A204.1 (cell line): ENCODE measurements around the gene LRRTM4.

Experiments used
- FAIRE-seq: peaks from 2 replicates; lab custom pipeline; 2012; peaks lifted over from hg19 to GRCh38; lab: Jason Lieb, UNC

The LRRTM4 gene

DNA sequence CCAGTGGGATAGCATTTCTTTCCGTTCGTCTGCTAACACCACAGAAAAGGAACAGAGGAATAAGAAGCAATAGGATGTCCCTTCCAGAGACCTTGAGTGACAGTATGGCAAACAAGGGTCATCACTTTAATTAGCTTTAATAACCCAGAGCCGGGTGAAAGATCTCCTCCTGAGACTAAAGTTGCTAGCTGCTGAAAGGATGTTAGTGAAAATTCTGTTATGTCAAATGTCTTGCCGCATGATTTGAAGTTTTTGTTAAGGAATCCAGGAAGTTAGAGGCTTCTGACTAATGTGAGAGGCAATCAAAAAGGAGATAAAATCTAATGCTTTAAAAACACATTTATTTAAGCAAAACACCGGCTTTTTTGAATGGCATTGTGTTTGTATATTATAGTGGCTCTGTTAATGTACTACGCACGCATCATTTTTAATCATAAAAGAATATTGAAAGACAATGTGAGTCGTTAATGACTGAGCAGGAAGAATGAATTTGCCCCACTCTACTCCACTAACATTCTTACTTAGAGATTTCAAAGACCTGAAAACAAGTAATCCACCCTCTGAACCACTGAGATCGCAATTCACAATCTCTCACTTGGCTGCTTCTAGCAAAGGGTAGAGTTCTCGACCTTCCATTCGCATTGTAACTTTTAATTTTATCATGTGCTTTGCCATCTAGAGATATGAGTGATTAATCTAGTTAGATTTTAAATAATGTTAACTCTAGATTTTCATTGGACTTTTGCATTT lies 536.6 kb downstream of the LRRTM4 start:
- no peak for FAIRE-seq

DNA sequence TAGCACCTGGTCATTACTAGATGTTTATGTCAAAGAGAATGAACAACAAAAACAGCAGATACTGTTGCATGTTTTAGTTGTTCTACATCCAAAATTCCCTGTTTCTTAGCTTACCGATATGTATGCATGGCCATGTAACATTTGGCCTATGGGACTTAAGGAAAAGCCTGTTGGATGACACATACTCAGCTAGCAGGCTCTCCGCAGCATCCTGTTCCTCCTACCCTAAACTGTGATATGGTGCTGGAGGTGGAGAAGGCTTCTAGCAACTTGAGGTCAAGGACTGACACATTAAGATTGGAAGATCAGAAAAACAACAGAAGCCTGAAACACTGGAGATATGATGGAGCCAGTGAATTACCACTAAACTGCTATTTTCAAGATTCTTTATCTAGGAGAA lies 537.8 kb downstream of the LRRTM4 start:
- FAIRE-seq, result no peak

- no peak for FAIRE-seq
Measured at GRCh38 chr2:76980067-76980787, 541.9 kb downstream of the LRRTM4 start.

DNA sequence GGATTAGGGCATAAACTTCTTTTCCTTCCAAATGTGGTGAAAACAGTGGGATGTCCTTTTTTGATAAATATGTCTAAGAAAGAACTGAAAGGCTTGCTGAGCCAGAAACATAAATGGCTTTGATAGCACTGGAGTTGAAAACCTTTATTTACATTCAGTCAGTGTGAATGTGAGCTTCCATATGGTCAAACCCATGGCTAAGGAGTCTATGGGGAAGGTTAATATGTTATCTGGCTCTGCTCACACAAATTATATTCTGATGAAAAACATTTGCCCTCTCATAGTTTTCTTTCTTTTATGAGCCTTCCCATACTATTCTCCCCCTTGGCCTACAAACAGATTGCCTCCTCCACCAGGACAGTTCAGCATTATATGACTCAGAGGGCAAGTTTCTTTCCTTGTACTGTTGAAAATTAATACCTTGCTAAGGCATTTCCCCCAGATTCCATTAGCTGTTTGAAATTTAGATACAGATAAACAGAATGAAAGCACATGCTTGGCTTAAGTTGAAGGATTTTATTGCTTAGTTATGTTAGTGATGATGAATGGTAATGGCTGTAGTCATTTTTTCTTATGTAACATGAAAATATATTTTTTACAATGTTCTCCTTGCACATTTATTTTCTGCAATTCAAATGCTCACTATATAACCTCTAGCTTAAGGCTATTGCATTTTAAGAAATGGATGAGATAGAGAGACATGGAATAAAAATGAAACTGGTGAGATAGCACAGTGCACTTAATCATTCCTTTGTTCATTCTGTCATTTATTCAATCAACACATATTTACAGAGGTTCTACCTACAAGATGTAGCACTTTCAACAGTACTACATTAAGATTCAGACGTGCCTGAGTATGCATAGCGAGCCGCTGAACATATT lies 544.1 kb downstream of the LRRTM4 start:
- FAIRE-seq, result no peak

DNA sequence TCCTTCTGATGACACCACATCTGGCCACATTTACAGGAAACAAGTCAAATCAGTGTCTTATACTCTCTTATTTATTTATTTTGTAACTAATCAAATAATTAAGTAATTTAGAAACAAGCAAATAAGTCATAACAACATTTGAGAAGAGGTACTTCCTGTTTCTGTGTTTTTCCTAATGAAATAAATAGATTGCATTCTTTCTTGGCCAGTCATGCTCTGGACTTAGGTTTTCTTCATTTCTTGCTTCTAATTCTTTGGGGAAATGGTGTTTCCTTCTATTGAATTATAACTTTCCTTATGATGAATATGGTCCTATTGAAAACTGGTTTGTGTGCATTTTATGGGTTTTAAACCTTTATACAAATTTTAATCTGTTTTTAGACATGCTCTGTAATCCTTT lies 546.4 kb downstream of the LRRTM4 start:
- FAIRE-seq, result no peak

DNA sequence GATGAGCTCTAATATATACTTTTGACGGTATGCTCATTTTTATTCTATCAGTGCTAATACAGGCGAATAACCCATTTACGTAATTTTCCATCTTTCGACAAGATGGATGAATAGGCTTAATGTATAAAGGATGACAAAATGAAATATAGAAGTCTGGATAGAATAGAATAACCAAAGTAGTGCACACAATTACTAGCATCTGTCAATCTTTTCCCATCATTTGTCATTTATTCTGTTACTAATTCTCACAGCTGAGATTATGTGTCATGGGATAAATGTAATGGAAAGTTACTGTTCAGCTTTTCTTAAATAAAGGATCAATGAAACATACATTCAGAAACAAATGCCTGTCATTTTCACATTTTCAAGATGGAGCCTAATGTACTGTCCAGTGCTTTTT lies 548.6 kb downstream of the LRRTM4 start:
- no peak for FAIRE-seq

- no peak for FAIRE-seq
Measured at GRCh38 chr2:76965772-76966171, 556.4 kb downstream of the LRRTM4 start.

DNA sequence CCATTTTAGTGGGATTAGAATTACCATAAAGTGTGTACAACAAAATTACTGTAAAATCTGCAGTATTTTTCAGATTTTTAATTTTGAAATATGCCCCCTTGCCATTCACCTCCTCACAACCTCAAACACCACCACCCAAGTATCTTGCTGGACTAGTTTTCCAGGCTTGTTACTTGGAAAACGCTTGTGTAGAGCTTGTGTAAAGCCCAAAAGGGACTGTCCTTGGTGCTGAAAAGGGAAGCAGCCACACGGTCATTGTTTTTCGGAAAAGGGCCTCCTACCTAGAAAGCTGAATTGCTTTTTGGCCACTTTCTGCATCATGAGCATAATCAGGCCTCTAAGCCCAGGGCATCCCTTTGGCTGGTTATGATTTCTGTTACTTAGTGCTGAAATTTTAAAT lies 563.4 kb downstream of the LRRTM4 start:
- no peak for FAIRE-seq

GRCh38 chr2:76953733-76954347 lies 568.3 kb downstream of the LRRTM4 start:
- FAIRE-seq, result no peak

GRCh38 chr2:76946631-76947145 lies 575.5 kb downstream of the LRRTM4 start:
- FAIRE-seq, result no peak

DNA sequence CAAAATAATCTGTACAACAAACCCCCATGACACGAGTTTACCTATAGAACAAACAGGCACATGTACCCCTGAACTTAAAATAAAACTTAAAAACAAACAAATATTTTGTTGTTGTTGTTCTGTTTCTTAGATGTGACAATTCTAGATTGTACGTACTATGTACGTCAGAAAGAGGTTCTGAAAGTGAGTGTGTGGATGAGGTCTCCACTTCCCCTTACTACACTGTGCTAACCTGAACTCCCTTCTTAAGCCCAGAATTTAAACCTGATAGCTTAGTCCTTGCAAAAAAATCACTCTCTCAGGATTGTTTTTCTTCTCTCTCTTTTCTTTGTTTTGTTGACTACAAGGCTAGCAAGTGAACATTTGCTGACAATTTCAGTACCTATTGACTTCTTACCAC lies 581.6 kb downstream of the LRRTM4 start:
- FAIRE-seq, result no peak

- FAIRE-seq, result no peak
Measured at GRCh38 chr2:76938153-76938552, 584.0 kb downstream of the LRRTM4 start.

DNA sequence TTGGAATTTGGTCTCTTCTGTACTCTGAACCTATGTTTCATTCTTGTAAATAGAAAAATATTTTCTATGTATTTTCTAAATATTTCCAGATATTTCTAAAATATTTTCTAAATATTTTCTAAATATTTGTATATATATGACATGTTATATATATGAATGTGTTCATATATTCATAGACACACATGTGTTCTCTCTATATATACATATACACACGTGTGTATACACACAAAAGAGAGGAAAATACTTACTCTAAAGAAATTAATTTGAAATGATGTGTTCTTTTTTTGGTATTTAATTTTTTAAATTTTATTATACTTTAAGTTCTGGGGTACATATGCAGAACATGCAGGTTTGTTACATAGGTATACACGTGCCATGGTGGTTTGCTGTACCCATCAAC lies 589.6 kb downstream of the LRRTM4 start:
- FAIRE-seq, result no peak

GRCh38 chr2:76930056-76930744 lies 592.0 kb downstream of the LRRTM4 start:
- FAIRE-seq, result no peak

DNA sequence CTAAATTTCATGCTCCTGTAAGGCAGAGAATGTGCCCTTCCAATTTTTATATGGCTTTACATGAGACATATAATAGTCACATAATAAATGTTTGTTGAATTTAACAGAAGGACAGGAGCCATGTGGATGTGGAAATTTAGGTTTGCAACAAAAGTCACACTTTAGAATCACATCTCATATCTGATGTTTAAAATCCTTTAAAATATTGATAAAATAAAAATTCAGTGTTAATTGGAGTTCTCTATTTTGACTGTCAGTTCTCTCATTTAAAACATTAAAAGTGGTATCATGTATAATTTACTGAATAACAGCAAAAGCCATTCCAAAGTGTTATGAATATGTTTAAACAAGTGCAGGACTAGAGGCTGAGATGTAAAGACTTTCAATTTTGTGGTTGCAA lies 594.1 kb downstream of the LRRTM4 start:
- FAIRE-seq, result no peak

GRCh38 chr2:76921006-76921405 lies 601.2 kb downstream of the LRRTM4 start:
- no peak for FAIRE-seq

- no peak for FAIRE-seq
Measured at GRCh38 chr2:76895469-76895868, 626.7 kb downstream of the LRRTM4 start.

GRCh38 chr2:76870581-76870980 lies 651.6 kb downstream of the LRRTM4 start:
- no peak for FAIRE-seq

DNA sequence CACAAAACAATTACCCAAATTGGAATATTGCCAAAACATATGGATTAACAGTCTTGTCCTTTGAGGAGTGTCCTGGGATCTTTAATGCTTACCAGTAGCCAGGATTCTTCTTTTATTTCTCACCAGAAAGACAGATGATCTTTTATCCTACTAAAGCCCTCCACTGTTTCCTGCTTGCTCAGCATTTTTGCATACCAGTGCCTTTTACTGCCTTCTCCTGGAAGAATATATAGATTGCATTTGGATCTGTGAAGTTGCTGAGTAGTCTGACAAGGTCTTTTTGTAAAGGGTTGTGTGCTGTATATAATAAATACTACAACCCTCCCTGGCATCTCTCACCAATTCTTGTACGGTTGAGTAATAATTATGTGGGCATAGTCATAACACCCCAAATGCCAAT lies 652.2 kb downstream of the LRRTM4 start:
- FAIRE-seq, result no peak

DNA sequence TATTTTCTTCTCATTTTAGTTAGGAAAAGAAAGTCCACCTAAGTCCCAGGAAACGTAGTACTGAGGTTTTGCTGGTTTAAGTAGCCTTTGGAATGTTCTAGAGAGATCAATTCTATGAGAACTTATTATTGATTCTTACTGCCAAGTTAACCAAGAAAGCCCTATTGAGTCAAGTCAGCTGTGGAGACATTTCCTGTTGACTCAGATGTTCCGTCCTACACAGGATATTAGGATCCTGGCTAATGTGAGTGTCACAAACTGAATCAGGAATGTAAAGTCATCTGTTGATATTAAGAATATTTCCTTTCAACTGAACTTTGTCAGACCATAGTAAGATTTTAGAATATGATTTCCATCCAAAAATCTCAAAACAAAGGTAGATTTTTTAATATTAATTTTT lies 654.3 kb downstream of the LRRTM4 start:
- FAIRE-seq, result no peak

DNA sequence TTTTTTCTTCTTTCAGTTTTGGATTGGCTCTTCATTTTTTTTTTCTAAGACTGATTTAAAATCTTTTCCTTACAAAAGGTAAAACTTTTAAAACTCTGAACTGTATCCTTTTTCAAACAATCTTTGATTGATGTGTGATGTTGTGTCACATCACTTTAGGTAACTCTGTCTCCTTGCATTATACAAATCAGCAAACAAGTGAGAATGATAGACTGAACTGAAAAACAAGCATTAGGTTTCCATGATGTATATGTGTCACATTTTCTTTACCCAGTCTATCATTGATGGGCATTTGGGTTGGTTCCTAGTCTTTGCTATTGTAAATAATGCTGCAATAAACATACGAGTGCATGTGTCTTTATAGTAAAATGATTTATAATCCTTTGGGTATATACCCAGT lies 655.7 kb downstream of the LRRTM4 start:
- FAIRE-seq, result no peak

DNA sequence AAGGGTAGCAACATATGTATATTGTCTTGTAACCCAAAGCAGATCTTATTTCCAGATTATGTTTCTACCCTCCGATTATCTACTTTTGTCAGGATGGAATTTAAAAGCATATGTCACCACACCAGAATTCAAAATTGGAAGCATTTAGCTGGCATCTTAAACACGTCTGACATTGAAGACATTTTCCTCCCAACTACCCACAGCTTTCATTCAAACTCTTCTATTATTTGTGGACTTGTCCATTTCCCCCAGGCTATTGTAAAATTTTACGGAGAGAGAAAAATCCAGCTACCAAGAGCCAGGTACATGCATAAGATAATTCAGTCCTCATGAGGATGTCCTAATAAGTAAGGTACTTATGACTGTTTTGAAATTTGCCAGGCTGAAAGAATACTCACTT lies 659.3 kb downstream of the LRRTM4 start:
- no peak for FAIRE-seq
